Superior temporal gyrus (tissue), 1 donor: ENCODE data around the gene NEGR1.
A peak's percentile ranks its signal among the peaks of the same experiment; 100 is the strongest.

Experiments used
- DNase-seq: peaks from one replicate; pipeline ENCODE4 v3.0.0-alpha.2; 2016; ENCODE audit errors: extremely low spot score

Gene NEGR1

GRCh38 chr1:71565831-71566230 is 716.5 kb downstream of the NEGR1 start:
- no peak for DNase-seq

- no peak for DNase-seq
Observed at GRCh38 chr1:71565262-71565661, 717.1 kb downstream of the NEGR1 start.

- no peak for DNase-seq
Observed at GRCh38 chr1:71562298-71562697, 720.0 kb downstream of the NEGR1 start.

- peak; percentile 70 for DNase-seq
Observed at GRCh38 chr1:71561729-71562128, 720.6 kb downstream of the NEGR1 start.

GRCh38 chr1:71561206-71561605 is 721.1 kb downstream of the NEGR1 start:
- no peak for DNase-seq

GRCh38 chr1:71559880-71560279 is 722.5 kb downstream of the NEGR1 start:
- no peak for DNase-seq

GRCh38 chr1:71557138-71557537 is 725.2 kb downstream of the NEGR1 start:
- DNase-seq, result no peak

- peak; percentile 59 for DNase-seq
Observed at GRCh38 chr1:71548398-71548890, 733.9 kb downstream of the NEGR1 start.

- no peak for DNase-seq
Observed at GRCh38 chr1:71542155-71542554, 740.2 kb downstream of the NEGR1 start.

GRCh38 chr1:71533950-71534349 is 748.4 kb downstream of the NEGR1 start:
- no peak for DNase-seq

- no peak for DNase-seq
Observed at GRCh38 chr1:71532343-71532742, 750.0 kb downstream of the NEGR1 start.

GRCh38 chr1:71526824-71527223 is 755.5 kb downstream of the NEGR1 start:
- DNase-seq, result no peak

GRCh38 chr1:71522721-71523120 is 759.6 kb downstream of the NEGR1 start:
- DNase-seq, result no peak

GRCh38 chr1:71521655-71522264 is 760.6 kb downstream of the NEGR1 start:
- DNase-seq, result peak; percentile 84

- no peak for DNase-seq
Observed at GRCh38 chr1:71511505-71511904, 770.8 kb downstream of the NEGR1 start.

- DNase-seq, result no peak
Observed at GRCh38 chr1:71510725-71511124, 771.6 kb downstream of the NEGR1 start.

GRCh38 chr1:71509051-71509595 is 773.2 kb downstream of the NEGR1 start:
- DNase-seq, result no peak

GRCh38 chr1:71502006-71502405 is 780.3 kb downstream of the NEGR1 start:
- DNase-seq, result no peak

GRCh38 chr1:71498542-71498941 is 783.8 kb downstream of the NEGR1 start:
- DNase-seq, result no peak

- DNase-seq, result no peak
Observed at GRCh38 chr1:71494163-71494562, 788.2 kb downstream of the NEGR1 start.

GRCh38 chr1:71492298-71493041 is 789.9 kb downstream of the NEGR1 start:
- no peak for DNase-seq

- no peak for DNase-seq
Observed at GRCh38 chr1:71490432-71490831, 791.9 kb downstream of the NEGR1 start.
